DMS 273 (cell line): ENCODE results near the gene CAPN14.

Experiments
- DNase-seq: peaks from one replicate; lab custom pipeline; 2025; ENCODE audit not compliant: unreplicated experiment; lab: John Stamatoyannopoulos, UW

Gene CAPN14

DNA sequence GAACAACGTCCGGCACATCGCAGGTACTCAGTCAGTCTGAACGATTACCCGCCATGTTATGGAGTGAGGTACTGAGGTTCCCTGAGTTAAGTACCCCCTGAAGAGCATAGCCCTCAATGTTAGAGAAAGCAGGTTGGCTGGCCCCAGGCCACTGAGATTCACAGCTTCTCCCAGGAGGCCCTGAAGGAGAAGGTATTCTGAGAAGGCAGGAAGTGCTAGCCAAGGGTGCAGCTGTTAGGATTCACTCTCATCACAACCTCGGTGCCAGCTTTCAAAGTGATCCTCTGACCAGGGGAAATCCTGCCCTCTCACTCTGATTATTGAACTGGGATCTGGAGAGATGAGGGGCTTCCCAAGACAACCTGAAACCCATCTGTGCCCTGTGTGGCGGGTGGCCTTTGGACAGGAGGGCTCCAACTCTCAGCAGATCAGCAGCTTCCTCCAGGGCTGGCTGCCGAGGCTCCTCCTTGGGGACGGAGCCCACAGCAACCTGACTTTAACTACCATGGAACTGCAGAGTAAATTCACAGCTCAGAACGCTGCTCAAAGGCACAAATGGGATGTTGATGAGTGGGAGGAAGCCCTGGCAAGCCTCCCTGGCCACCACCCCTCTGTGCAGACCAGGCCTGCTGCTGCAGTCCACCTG lies 24.4 kb upstream of the CAPN14 start:
- DNase-seq, result peak; percentile 30

DNA sequence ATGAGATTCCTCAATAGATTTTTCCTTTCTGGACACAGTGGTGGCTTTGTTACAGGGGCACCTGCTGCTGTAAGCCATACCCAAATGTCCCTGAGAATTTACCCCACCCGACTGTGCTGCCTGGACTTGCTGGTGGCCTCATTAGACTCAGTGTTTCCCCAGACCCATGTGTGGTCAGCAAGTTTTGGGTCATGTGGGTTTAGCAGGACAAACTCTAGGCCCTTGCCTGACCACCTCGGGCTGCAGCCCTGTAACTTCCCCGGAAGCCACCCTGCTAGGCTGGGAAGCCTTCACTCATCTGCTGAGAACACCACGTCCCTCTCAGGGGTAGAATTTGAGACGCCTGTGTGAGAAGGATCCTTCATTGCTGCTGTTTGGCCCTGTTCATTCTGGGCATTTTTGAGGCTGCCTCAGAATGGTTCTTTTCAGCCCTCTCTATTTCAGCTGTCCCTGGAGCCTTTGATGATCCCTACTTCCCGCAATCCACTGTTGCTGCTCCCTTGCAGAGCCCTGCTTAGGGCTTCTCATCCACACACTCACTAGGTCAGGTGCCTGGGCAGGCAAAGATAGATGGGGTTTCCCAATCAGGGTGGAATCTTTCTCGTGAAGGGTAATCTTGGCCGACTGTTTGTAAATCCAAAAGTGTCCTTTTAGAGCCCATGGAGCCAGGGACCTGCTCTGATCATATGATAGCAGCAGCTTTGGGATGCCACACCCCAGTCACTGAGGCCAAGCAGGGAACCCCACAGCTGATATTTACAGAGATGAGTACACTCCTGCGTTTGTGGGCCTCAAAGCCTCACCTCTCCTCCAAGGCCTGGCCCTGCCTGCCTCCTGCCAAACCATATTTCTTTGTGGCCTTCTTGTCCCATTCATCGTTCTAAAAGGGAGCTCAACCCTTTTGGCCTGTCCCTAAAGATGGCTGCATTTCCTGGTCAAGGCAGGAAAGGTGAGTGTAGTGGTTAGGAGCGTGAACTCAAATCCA lies 23.4 kb upstream of the CAPN14 start:
- no peak for DNase-seq

DNA sequence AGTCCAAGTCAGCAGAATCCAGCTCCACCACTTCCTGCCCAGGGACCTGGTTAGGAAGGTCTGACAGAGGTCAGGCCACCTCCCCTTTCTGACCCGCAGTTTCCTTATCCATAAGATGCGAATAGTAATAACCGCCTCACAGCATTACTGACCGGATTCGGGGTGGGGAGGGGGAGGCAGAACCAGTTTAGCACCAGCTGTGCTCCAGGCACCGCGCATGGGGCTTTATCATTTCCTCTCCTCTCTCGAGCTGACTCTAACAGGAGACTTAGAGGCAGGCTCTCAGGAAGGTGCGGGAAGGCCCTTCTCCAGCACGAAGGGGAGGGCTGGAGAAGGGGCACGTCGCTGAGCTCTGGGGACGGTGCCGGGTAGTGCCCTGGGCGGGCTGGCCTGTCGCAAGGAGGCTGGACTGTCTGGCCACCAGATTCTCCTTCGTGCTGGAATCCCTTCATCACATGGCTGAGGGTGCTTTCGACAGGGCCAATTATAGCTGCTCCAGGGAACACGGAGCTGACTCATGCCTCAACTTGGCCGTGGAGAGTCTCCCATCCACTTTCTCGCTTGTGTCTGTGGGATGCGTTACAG lies 22.4 kb upstream of the CAPN14 start:
- DNase-seq, result no peak

DNA sequence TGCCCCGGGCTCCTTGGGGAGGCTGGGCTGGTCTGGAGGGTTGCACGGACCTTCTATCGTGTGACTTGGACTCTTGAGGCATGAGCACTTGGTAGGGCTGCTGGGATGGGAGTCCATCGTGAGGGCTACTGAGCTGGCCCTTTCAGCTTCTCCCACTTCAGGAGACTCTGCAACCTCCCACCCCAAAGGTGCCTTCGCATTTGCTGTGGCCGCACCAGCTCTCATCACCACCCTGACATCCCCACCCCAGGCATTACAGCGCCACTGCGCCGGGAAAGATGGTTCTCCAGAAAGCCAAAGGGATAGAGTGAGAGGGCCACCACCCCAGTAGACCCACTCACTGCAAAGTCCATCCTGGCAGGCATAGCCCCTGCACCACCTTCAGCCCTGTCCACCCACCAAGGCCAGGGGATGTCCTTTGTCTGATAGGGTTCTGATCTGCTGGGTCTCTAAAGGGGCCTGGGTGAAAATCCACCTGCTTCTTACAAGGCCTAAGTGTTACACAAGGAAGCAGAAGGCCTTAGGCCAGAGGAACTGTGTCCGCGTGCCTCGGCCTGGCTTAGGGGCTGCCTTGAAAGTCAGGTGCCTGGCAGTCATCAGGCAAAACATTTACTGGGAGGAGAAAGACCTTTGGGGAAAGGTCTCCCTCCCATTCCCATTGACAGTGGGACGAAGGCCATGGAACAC lies 21.7 kb upstream of the CAPN14 start:
- DNase-seq, result no peak

DNA sequence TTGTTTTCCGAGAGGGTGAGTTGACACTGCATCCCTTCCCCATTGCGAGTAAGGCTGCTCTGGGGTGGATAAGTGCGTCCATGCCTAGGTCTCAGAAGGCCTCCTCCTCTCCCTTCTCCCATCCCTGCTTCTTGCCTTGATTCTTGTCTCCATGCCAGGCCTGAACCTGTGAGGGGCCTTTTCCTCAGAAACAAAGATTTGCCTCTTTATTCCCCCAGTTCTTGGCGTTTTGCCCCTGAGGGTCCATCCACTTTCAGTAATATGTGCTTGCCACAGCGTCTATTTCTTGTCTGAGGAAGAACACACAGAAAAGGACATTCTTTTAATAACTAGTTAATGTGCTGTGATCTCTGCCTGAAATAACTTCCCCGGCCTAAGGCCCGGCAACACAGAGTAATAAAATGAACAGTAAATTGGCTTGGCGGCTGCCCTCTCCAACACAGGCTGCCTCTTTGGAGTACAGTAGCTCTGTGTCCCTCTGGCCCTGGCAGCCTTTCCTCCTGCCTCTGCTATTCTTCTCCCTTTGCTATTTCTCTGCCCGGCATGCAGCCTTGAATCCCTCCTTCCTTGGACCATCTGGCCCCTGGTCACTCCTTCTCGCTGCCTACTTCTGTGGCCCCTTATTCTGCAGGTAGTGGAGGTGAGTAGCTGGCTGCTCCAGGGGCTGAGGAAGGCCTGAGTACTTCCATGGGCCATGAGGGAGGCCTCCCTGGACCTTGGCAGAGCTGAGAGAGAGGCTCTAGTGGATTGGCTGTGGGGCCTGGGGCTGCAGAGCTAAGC lies 21.0 kb upstream of the CAPN14 start:
- no peak for DNase-seq

DNA sequence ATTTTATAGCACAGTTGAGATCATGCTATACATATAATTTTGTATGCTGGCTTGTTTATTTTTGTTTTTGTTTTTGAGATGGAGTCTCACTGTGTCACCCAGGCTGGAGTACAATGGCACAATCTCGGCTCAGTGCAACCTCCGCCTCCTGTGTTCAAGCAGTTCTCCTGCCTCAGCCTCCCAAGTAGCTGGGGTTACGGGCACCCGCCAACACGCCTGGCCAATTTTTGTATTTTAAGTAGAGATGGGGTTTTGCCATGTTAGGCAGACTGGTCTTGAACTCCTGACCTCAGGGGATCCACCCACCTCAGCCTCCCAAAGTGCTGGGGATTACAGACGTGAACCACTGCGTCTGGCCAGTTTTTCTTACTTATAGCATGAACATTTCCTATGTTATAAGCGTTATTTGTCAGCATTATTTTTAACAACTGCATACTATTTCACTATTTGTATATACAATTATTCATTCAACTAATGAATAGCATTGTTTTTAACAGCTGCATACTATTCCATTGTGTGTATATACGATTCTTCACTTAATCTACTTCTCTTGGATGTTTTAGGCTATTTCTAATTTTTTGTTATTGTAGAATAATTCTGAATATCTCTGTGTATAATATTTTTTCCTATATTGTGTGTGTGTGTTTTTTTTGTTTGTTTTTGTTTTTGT lies 20.2 kb upstream of the CAPN14 start:
- DNase-seq, result no peak

DNA sequence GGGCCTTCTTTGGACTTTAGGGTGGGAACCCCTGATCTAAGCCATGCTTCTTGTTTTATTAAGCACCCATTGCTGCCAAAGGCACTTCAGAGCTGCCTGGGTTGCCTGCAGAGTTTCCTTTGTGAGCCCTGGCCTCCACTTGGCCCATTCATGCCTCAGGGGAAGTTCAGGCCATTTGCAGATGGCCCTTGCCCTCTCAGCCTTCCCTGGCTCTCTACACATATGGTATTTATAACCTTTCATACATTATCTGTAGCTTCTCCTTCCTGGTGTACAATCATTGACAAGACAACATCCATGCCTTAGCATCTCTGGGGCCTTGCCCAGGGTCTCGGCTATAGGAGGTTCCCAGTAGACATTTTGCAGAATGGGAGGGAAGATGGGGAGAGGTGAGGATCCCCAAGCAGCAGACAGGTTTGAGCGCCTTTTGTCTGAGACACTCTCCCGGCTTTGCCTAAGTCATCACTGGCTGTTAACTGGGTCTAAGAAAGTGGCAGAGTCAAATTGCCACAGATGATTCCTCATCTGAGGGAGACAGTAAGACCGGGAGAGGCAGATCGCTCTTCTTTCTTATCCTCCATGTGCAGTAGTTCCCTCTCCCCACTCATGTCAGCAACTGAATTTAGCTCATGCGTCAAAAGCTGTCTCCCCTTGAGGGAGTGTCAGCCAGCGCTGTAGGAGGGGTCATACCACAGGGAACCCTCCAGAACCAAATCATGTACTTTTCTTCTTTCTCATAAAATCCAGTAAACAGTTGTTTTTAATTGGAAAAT lies 19.3 kb upstream of the CAPN14 start:
- DNase-seq, result no peak

DNA sequence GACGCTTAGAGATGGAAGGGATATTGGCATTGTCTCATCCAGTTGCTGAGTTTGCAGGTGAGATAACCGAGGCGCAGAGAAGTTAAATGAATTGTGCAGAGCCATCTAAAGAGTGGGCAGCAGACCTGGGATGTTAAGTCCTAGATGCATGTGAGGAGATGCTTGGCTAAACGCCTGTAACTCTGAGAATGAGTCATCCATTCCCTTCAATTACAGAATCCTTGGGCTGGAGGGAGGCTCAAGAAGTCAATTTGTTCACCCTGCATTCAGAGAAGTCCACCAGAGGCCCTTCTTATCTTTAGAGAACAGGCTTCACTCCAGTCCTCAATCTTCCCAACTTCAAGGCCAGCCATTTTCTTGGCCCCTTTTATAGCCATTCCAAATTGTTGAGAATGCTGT lies 18.2 kb upstream of the CAPN14 start:
- peak; percentile 43 for DNase-seq

DNA sequence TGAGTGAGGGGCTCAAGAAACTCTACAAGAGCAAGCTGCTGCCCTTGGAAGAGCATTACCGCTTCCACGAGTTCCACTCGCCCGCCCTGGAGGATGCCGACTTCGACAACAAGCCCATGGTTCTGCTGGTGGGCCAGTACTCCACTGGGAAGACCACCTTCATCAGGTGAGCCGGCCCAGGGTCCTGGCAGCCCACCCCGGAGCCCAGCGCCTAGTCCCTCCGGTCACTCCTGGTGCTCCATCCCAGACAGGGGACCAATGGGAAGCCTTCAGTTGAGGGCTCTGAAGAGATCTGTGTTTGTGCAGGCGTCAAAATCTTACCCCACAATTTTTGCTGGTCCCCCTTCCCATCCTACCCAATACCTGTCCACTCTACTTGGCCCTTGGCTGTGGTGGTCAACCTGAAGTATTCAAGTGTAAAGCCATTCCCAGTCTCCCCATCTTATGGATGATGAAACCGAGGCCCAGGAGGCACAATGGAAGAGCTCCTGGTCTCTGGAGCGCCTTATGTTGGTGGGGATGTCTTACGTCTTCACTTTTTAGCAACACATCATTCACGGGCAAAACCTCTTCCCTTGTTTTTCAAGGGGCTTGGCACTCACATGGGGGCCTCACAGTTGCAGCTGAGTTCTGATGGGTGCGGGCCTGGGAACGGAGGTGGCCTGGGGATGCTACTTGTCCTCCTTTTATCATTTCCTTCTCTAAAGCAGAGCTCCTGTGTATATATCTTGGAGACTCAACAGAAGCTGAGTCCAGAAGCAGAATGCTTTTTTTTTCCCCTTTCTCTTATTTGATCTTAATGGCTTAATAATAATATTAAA lies 17.6 kb upstream of the CAPN14 start:
- DNase-seq, result no peak

DNA sequence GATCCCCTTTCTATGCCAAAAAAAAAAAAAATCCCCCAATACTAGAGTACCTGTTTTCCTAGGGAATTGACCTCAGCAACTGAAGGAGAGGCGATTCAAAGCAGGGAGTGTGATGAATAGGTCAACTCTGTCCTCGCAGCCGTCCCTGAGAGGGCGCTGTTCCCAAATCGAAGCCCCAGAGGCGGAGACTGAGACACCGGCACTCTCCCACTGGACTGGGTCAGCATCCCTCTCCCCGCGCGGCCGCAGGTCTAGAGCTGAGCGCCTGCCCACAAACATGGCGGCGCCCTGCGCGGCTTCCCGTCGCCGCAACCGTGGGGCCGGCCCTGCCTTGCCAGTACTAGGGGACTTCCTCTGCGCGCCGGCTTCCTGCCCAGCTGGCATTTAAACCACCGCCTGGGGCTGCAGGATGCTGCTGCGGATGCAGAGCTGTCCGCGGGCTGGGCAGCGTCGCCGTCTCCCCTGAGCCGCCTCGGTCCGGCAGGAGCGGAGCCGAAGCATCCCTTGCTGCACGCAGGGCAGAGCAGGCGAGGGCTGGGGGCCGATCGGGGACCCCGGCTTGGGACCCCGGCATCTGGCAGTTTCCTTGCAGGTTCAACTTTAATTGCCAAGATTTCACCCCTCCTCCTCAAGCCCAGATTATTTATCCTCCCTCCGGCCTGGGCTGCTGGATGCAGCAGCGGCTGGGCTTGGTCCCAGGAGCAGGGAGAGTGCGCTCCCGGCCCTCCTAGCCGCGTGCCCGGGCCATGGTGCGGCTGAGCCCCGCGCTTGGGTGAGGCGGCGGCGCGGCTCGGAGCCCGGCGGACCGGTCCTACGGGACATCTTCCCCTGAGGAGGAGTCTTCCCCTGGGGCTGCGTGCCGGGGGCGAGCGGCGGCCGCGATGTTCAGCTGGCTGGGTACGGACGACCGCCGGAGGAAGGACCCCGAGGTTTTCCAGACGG lies 16.7 kb upstream of the CAPN14 start, which contains the start of gene EHD3:
Gene EHD3, plus strand, starts transcription at position 412 of the 942 bp plus-strand sequence. Its CDS starts 470 bp downstream, at position 882.
- DNase-seq, result peak; percentile 98

DNA sequence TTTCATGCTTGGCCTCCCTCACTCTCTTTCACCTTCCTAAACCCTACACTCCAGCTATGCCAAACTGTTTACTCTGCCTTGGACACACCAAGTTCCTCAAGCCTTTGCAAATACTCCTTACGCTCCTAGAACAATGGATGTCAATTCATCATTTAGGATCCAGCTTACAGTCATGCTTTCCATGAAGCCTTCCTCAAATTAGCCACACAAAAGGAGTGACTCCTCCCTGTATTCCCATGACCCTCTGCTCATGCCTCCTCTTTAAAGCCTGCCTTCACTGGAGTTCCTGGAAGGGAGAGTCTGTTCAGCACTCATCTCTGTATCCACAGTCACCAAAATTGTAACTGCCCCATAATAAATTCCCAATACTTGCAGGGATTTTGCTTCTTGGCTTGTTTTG lies 15.9 kb upstream of the CAPN14 start:
- DNase-seq, result no peak

DNA sequence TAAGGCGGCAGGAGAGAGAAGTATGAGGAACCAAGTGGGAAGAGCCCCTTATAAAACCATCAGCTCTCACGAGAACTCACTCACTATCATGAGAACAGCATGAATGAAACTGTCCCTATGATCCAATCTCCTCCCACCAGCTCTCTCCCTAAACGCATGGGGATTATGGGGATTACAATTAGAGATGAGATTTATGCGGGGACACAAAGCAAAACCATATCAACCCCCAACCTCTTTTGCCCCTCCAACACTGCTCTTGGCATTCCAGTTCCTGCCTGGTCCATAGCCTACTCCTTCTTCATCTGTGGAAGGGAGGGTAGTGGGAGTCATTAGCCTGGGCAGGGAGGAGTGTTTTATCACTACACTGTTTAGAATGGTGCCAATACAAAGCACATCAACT lies 15.3 kb upstream of the CAPN14 start:
- DNase-seq, result no peak

DNA sequence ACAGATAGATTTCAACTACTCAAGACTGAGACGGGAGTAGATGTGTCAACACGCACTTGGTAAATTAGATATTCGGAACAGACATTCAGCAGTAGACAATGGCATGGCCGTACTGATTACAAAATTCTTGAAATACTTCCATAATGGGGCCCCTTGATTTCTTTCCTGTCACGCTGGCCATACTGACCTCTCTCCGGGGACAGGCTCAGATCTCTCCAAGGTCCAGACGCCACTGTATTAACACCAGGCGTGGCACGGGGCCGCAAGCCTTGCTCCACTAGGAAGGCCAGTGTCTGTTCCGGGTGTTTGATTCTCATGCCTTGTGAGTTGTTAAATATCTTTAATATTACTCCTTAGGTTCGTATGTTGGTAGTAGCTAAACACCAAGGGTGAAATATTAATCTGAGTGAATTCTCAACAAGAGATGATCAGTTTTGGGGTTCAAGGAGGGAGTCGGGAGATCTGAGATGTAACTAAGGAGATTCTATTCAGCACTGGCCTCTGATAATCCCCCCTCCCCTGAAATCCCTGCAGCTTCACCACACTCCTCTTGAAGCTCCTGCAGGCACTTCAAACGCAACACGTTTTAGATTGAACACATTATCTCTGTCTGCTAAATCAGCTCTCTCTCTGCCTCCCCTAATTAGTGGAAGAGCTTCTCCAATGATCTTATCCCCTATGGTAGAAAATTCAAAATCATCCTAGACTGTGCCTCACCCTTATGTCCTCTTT lies 14.4 kb upstream of the CAPN14 start:
- DNase-seq, result no peak

DNA sequence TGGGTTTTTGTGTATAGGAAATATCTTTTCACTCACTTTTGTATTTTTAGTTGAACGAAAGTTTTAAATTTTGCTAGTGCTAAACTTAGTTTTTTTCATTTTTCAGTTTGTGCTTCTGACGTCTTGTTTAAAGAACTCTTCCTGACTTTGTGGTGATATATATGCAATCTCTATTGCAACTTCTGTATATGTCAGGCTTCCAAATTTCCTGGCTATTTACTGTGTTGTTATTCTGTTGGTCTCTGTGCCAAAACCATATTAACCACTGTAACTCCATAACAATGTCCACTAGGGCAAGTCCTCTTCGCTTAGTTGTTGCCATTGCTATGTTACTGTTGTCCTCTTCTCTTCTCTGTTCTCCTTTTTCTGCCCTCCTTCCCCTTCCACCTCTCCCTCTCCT lies 13.4 kb upstream of the CAPN14 start:
- DNase-seq, result no peak

DNA sequence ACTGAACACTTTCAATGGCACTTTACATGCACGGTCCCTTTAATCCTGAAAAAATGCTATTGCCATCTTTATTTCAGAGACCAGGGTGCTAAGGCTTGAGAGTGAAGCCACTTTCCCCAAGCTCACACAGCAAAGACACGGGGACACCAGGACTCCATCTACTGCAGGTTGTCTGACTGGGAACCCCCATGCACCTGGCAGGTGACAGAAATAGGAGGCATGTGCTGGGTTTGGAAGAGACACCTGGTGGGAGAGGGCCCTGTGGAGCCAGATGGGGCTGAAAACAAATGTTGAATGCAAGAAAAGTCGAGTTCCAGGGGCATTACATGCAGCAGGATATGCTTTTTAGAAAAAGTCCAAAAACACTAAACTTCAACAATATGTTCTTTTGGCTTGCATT lies 11.4 kb upstream of the CAPN14 start:
- DNase-seq, result no peak

DNA sequence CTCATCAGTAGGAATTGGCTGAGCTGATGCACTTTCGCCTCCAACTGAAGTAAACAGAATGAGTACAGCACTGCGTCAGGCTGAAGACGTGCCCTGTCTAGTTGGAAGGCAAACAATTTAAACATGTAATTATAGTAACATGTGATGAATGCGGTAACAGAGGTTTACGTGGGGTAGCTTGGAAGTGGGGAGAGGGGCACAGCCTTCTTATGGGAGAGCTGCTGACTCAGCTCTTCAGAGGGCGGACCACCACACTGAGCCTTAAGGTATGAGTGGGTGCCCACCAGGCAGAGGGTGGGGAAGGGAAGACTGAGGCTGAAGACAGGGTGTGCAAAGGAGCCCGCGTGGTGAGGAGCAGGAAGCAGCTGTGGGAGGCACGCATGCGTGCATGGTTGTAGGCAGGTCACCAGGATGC lies 10.4 kb upstream of the CAPN14 start:
- no peak for DNase-seq

DNA sequence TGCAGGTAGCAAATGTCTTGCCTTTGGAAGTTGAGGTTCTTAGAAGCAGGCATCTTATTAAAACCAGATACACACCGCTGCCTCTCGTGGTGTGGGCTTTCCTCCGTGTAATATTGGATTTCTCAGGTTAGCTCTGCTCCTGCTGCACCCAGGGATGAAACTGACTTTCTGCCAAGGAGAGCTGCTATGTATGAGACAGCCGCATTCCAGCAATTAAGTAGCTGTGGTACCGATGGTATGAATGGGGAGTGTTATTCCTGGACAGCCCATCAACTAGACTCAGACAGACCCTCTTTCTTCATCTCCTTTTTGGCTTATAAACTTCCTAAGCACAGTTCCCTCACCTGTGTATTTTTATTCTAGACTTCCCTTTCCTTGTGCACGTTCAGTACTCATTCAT lies 9.8 kb upstream of the CAPN14 start:
- no peak for DNase-seq
